GM12892 (cell line): ENCODE results near the gene SH2D7.

Experiments
- POLR2A ChIP-seq: IDR thresholded peaks from 2 replicates; pipeline ENCODE4 v1.6.1; 2011; ENCODE audit warnings: low read depth, low read length, control low read depth
- POLR2AphosphoS5 ChIP-seq: IDR thresholded peaks from 2 replicates; pipeline ENCODE4 v1.6.1; 2011; ENCODE audit warnings: low read depth, low read length, control low read depth

- TF ChIP-seq POLR2A: no peak
- TF ChIP-seq POLR2AphosphoS5: no peak
Observed at GRCh38 chr15:78112551-78112950, 20.2 kb downstream of the SH2D7 start.
